ENCODE data around the gene PPDPF. TPM values are rescaled to one million over a fixed set of nuclear protein-coding genes. Genes with fewer than 3 reads are reported as not detected.

PPDPF gene
- total RNA-seq, 1 experiment from 2014 or later = 245 TPM

DNA sequence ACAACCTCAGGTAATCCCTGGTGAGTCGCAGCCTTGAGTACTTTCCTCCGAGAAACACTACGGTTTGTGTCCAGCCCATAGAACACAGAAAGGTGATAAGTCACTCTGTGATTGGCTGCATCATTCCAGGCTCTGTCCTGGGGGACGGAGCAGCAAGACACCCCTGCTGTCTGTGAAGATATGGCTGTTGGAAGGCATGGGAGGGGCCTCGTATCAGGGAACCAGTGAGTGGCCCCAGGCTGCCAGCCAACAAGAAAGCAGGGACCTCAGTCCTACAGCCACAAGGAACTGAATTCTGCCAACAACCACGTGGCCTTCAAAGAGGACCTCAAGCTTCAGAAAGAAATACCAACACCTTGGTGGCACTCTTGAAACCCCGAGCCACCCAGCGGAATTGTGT is 15.3 kb upstream of the PPDPF start:
- H2AFZ ChIP-seq (ENCODE audit: low read length) = no peak overlapping the region
- H3K9ac ChIP-seq (ENCODE audit: low read length) = no peak overlapping the region
- H3K4me2 ChIP-seq (ENCODE audit: low read length) = no peak overlapping the region
- no peaks in the 10 kb centered on the region for H3K9me3 ChIP-seq (ENCODE audit: low read length)
- no peak for ATAC-seq
- H3K9me2 ChIP-seq (replicated peaks; ENCODE audit: low read length) = no peaks in the 10 kb centered on the region
- ChIA-PET CTCF (no interaction called here), POLR2A (ENCODE audit: unreplicated experiment) (no interaction called here)
- H3K4me1 ChIP-seq (ENCODE audit: insufficient read depth, low read length) = no peaks in the 10 kb centered on the region
- no peaks in the 10 kb centered on the region for H3K36me3 ChIP-seq (ENCODE audit: low read depth, low read length)
- H3K27me3 ChIP-seq (ENCODE audit: low read length) = no peaks in the 10 kb centered on the region
- H3F3A ChIP-seq (ENCODE audit: low read length, unreplicated experiment) = no peaks in the 10 kb centered on the region
- intact Hi-C loops (cut with micrococcal nuclease) = no loop called here
- no peak for TF ChIP-seq EZH2 (IDR thresholded peaks at IDR 0.05; ENCODE audit: low read length, unreplicated experiment)
- no peak for TF ChIP-seq CTCF (conservative IDR thresholded peaks at IDR 0.05; ENCODE audit: low read depth, low read length)
- TF ChIP-seq EZH2phosphoT487 (IDR thresholded peaks at IDR 0.05; ENCODE audit: borderline replicate concordance, low read length) = no peak
- DNase-seq = no peak
- no peak overlapping the region for H3K4me3 ChIP-seq (ENCODE audit: low read length)
- H4K20me1 ChIP-seq (ENCODE audit: low read length) = no peaks in the 10 kb centered on the region
- BruUV-seq (replicated peaks) = no TSS peak
- H3K79me2 ChIP-seq (ENCODE audit: low read length) = no peaks in the 10 kb centered on the region
- no peak overlapping the region for H3K27ac ChIP-seq (ENCODE audit: low read length)

- intact Hi-C loops (cut with micrococcal nuclease) = no loop called here
- H3K79me2 ChIP-seq (ENCODE audit: low read length) = no peaks in the 10 kb centered on the region
- DNase-seq (no peak), ATAC-seq (no peak)
- no peak overlapping the region for H3K9ac ChIP-seq (ENCODE audit: low read length)
- no peaks in the 10 kb centered on the region for H3F3A ChIP-seq (ENCODE audit: low read length, unreplicated experiment)
- H3K27ac ChIP-seq (ENCODE audit: low read length) = no peak overlapping the region
- no peaks in the 10 kb centered on the region for H3K9me2 ChIP-seq (replicated peaks; ENCODE audit: low read length)
- H3K4me2 ChIP-seq (ENCODE audit: low read length) = no peak overlapping the region
- TF ChIP-seq EZH2phosphoT487 (IDR thresholded peaks at IDR 0.05; ENCODE audit: borderline replicate concordance, low read length) (no peak), CTCF (conservative IDR thresholded peaks at IDR 0.05; ENCODE audit: low read depth, low read length) (no peak), EZH2 (IDR thresholded peaks at IDR 0.05; ENCODE audit: low read length, unreplicated experiment) (no peak)
- H3K27me3 ChIP-seq (ENCODE audit: low read length) = no peaks in the 10 kb centered on the region
- ChIA-PET POLR2A (ENCODE audit: unreplicated experiment) (no interaction called here), CTCF (no interaction called here)
- H3K36me3 ChIP-seq (ENCODE audit: low read depth, low read length) = no peaks in the 10 kb centered on the region
- H3K4me3 ChIP-seq (ENCODE audit: low read length) = no peak overlapping the region
- no peaks in the 10 kb centered on the region for H4K20me1 ChIP-seq (ENCODE audit: low read length)
- BruUV-seq (replicated peaks) = no TSS peak
- no peaks in the 10 kb centered on the region for H3K9me3 ChIP-seq (ENCODE audit: low read length)
- no peaks in the 10 kb centered on the region for H3K4me1 ChIP-seq (ENCODE audit: insufficient read depth, low read length)
- H2AFZ ChIP-seq (ENCODE audit: low read length) = no peak overlapping the region
These were observed 14.8 kb upstream of the PPDPF start for GRCh38 chr20:63505723-63506122.

- no TSS peak for BruUV-seq (replicated peaks)
- H3K27ac ChIP-seq (ENCODE audit: low read length) = no peak overlapping the region
- DNase-seq = no peak
- ChIA-PET CTCF (interaction anchor here (0.7 kb wide), 1 partner anchor 76 kb away, joined by 3 read pairs; no protein-coding TSS in a partner anchor), POLR2A (ENCODE audit: unreplicated experiment) (interaction anchor here (0.6 kb wide), 1 partner anchor 10 kb away, joined by 3 read pairs; no protein-coding TSS in a partner anchor)
- H3F3A ChIP-seq (ENCODE audit: low read length, unreplicated experiment) = no peaks in the 10 kb centered on the region
- no peaks in the 10 kb centered on the region for H3K9me3 ChIP-seq (ENCODE audit: low read length)
- no peaks in the 10 kb centered on the region for H3K27me3 ChIP-seq (ENCODE audit: low read length)
- no peaks in the 10 kb centered on the region for H3K4me1 ChIP-seq (ENCODE audit: insufficient read depth, low read length)
- TF ChIP-seq CTCF (conservative IDR thresholded peaks at IDR 0.05; ENCODE audit: low read depth, low read length) = no peak
- no peak for TF ChIP-seq EZH2 (IDR thresholded peaks at IDR 0.05; ENCODE audit: low read length, unreplicated experiment)
- no peak for TF ChIP-seq EZH2phosphoT487 (IDR thresholded peaks at IDR 0.05; ENCODE audit: borderline replicate concordance, low read length)
- no peak overlapping the region for H3K4me3 ChIP-seq (ENCODE audit: low read length)
- H3K9me2 ChIP-seq (replicated peaks; ENCODE audit: low read length) = no peaks in the 10 kb centered on the region
- H3K9ac ChIP-seq (ENCODE audit: low read length) = no peak overlapping the region
- no peaks in the 10 kb centered on the region for H4K20me1 ChIP-seq (ENCODE audit: low read length)
- H2AFZ ChIP-seq (ENCODE audit: low read length) = no peak overlapping the region
- no peaks in the 10 kb centered on the region for H3K79me2 ChIP-seq (ENCODE audit: low read length)
- no peak for ATAC-seq
- H3K4me2 ChIP-seq (ENCODE audit: low read length) = no peak overlapping the region
- H3K36me3 ChIP-seq (ENCODE audit: low read depth, low read length) = no peaks in the 10 kb centered on the region
- intact Hi-C loops (cut with micrococcal nuclease) = no loop called here
These were observed 13.4 kb upstream of the PPDPF start for GRCh38 chr20:63507083-63507743.
